ENCODE measurements around the gene SAMMSON. TPM values are rescaled to one million over a fixed set of nuclear protein-coding genes. Genes with fewer than 3 reads are reported as not detected.

The SAMMSON gene
- total RNA-seq, 3 donors from 2014 or later, result 0.98 TPM; not detected in 2

GRCh38 chr3:70090322-70090913, 90.9 kb downstream of the SAMMSON start:
- intact Hi-C loops (cut with DNase I; ENCODE audit: low total_unique reads), result no loop called here
- H3K4me1 ChIP-seq, result no peaks in the 10 kb centered on the region
- H3K27me3 ChIP-seq, result no peaks in the 10 kb centered on the region
- H3K36me3 ChIP-seq, result no peaks in the 10 kb centered on the region
- H3K27ac ChIP-seq, result no peak overlapping the region
- no peak overlapping the region for H3K4me3 ChIP-seq
- TF ChIP-seq POLR2AphosphoS5 (IDR thresholded peaks at IDR 0.05), result no peak
- peak; percentile 54 to 65 (median 64) for TF ChIP-seq CTCF (IDR thresholded peaks at IDR 0.05)
- no peaks in the 10 kb centered on the region for H3K9me3 ChIP-seq
- no peak for DNase-seq (ENCODE audit: low spot score in 2 of 2)

GRCh38 chr3:70094197-70094596, 94.7 kb downstream of the SAMMSON start:
- no peaks in the 10 kb centered on the region for H3K4me1 ChIP-seq
- no peak for DNase-seq (ENCODE audit: low spot score in 2 of 2)
- TF ChIP-seq POLR2A (IDR thresholded peaks at IDR 0.05) (no peak), CTCF (IDR thresholded peaks at IDR 0.05) (no peak), POLR2AphosphoS5 (IDR thresholded peaks at IDR 0.05) (no peak)
- H3K9me3 ChIP-seq, result no peaks in the 10 kb centered on the region
- H3K27ac ChIP-seq, result no peak overlapping the region
- no peaks in the 10 kb centered on the region for H3K27me3 ChIP-seq
- H3K4me3 ChIP-seq, result no peak overlapping the region
- intact Hi-C loops (cut with DNase I; ENCODE audit: low total_unique reads), result no loop called here
- H3K36me3 ChIP-seq, result no peaks in the 10 kb centered on the region

GRCh38 chr3:70095260-70095659, 95.7 kb downstream of the SAMMSON start:
- DNase-seq (ENCODE audit: low spot score in 2 of 2), result no peak
- no peaks in the 10 kb centered on the region for H3K27me3 ChIP-seq
- H3K27ac ChIP-seq, result no peak overlapping the region
- TF ChIP-seq POLR2A (IDR thresholded peaks at IDR 0.05), result no peak
- TF ChIP-seq CTCF (IDR thresholded peaks at IDR 0.05), result no peak
- TF ChIP-seq POLR2AphosphoS5 (IDR thresholded peaks at IDR 0.05), result no peak
- no peaks in the 10 kb centered on the region for H3K4me1 ChIP-seq
- no peak overlapping the region for H3K4me3 ChIP-seq
- H3K9me3 ChIP-seq, result no peaks in the 10 kb centered on the region
- no peaks in the 10 kb centered on the region for H3K36me3 ChIP-seq
- intact Hi-C loops (cut with DNase I; ENCODE audit: low total_unique reads), result no loop called here

GRCh38 chr3:70096376-70097066, 97.0 kb downstream of the SAMMSON start:
- Histone ChIP-seq H3K4me3 (no peak overlapping the region), H3K9me3 (no peaks in the 10 kb centered on the region), H3K4me1 (no peaks in the 10 kb centered on the region), H3K27me3 (no peaks in the 10 kb centered on the region), H3K27ac (no peak overlapping the region), H3K36me3 (no peaks in the 10 kb centered on the region)
- no peak for TF ChIP-seq POLR2AphosphoS5 (IDR thresholded peaks at IDR 0.05)
- TF ChIP-seq POLR2A (IDR thresholded peaks at IDR 0.05), result no peak
- TF ChIP-seq CTCF (IDR thresholded peaks at IDR 0.05), result no peak
- intact Hi-C loops (cut with DNase I; ENCODE audit: low total_unique reads), result no loop called here
- DNase-seq (ENCODE audit: low spot score in 2 of 2), result no peak

GRCh38 chr3:70097084-70097483, 97.6 kb downstream of the SAMMSON start:
- no peak overlapping the region for H3K27ac ChIP-seq
- intact Hi-C loops (cut with DNase I; ENCODE audit: low total_unique reads), result no loop called here
- no peaks in the 10 kb centered on the region for H3K9me3 ChIP-seq
- no peaks in the 10 kb centered on the region for H3K4me1 ChIP-seq
- no peaks in the 10 kb centered on the region for H3K36me3 ChIP-seq
- no peak for DNase-seq (ENCODE audit: low spot score in 2 of 2)
- no peak overlapping the region for H3K4me3 ChIP-seq
- H3K27me3 ChIP-seq, result no peaks in the 10 kb centered on the region
- TF ChIP-seq CTCF (IDR thresholded peaks at IDR 0.05), result no peak
- no peak for TF ChIP-seq POLR2A (IDR thresholded peaks at IDR 0.05)
- no peak for TF ChIP-seq POLR2AphosphoS5 (IDR thresholded peaks at IDR 0.05)

Measured in breast epithelium (tissue), 4 donors.